Breast epithelium (tissue), 4 donors: ENCODE data around the gene SERPINA4. TPM values are rescaled to one million over a fixed set of nuclear protein-coding genes. Genes with fewer than 3 reads are reported as not detected.

Source experiments
- DNase-seq, 2 donors: peaks; one replicate each; pipeline ENCODE4 v3.0.0-alpha.2; 2019; ENCODE audit warnings: low spot score in 2 of 2
- H3K27ac ChIP-seq, 2 donors: fragments of 200-600 bp; sonication (generic) in 1 of 2; one replicate each; pipeline ENCODE4 v1.5.1; 2016 to 2019; ENCODE audit warnings: mild to moderate bottlenecking in 1 of 2
- H3K27me3 ChIP-seq, 2 donors: fragments of 200-600 bp; sonication (generic) in 1 of 2; one replicate each; pipeline versions ENCODE4 v1.5.1 to v1.6.0; 2017 to 2019; ENCODE audit warnings: control low read depth in 1 of 2, mild to moderate bottlenecking in 1 of 2
- H3K36me3 ChIP-seq: fragments of 200-600 bp; one replicate; pipeline ENCODE4 v1.5.1; 2019
- H3K4me1 ChIP-seq, 2 donors: fragments of 200-600 bp; sonication (generic); one replicate each; pipeline ENCODE4 v1.5.1; 2016 to 2019; ENCODE audit warnings: control low read depth in 1 of 2
- H3K4me3 ChIP-seq, 3 donors: fragments of 200-600 bp; sonication (generic); 1 replicate in 2 of 3; 2 replicates in 1 of 3; pipeline ENCODE4 v1.5.1; 2016 to 2019; ENCODE audit warnings: mild to moderate bottlenecking in 3 of 3, moderate library complexity in 2 of 3
- H3K9me3 ChIP-seq, 2 donors: fragments of 200-600 bp; sonication (generic) in 1 of 2; one replicate each; pipeline ENCODE4 v1.5.1; 2016 to 2019; ENCODE audit warnings: control low read depth in 1 of 2
- POLR2A ChIP-seq: fragments of 450-650 bp; IDR thresholded peaks from one replicate; pipeline ENCODE4 v1.6.1; 2016; ENCODE audit warnings: antibody characterized with exemption, mild to moderate bottlenecking, moderate library complexity
- POLR2AphosphoS5 ChIP-seq, 3 donors: sonication (generic); formaldehyde crosslinking; IDR thresholded peaks; one replicate each; pipeline ENCODE4 v1.6.1; 2017; ENCODE audit warnings: antibody characterized with exemption in 3 of 3
- intact Hi-C: fragments of 100-400 bp; cut with DNase I; formaldehyde crosslinking; loops from one replicate; pipeline ENCODE4 v1.15.1; 2023; ENCODE audit warnings: low total_unique reads
- total RNA-seq, 3 donors: library from RNA; depleted of rRNA; stranded (reverse); fragments of >200 nt; gene quantifications; one replicate each; pipeline ENCODE4 v1.1.0, GENCODE V29; 2016
- TF ChIP-seq, protein P1 (sequence below), 3 donors: fragments of 450-650 bp; IDR thresholded peaks; one replicate each; pipeline ENCODE4 v1.5.1; 2016 to 2017; ENCODE audit warnings: antibody characterized with exemption in 3 of 3, mild to moderate bottlenecking in 3 of 3, moderate library complexity in 3 of 3

SERPINA4 gene, protein sequence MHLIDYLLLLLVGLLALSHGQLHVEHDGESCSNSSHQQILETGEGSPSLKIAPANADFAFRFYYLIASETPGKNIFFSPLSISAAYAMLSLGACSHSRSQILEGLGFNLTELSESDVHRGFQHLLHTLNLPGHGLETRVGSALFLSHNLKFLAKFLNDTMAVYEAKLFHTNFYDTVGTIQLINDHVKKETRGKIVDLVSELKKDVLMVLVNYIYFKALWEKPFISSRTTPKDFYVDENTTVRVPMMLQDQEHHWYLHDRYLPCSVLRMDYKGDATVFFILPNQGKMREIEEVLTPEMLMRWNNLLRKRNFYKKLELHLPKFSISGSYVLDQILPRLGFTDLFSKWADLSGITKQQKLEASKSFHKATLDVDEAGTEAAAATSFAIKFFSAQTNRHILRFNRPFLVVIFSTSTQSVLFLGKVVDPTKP
- not detected for total RNA-seq

DNA sequence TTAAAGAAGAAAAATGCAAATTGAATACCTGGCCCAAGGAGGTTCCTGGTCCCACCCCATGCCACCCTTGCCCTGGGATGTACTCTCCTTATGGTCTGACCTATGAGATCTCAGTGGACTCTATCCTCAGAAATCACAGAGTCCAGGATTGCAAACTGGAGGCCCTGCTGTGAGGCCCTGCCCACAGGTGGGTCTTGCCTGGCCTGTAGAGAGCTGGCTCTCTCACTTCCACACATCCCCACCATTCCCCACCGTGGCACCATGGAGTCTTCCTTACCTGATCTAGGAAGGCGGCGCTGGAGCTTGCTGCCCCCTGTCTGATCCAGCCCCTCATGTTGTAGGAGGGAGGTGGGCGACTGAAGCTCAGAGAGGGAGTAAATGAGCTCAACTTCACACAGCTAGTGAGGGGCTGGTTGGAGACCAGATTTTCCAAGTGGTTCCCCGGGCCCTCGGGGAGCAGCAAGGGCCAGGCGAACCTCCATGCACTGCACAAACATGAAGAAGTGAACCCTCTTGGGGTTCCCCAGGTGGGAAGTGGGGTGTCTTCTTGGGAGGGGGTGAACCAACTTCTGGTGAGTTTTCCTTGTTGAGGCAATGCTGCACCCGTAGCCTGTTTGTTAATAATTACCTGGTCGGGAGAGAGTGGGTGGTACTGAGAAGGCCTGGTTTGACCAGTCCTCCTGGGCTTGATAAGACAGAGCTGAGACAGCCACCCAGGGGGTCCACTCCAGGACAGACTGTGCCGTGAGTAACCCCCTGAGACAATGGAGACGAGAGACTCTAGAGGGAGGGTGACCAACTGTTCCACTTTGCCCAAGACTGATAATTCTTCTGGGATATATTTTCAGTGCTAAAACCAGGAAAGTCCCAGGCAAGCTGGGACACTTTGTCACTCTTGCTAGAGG is at the start of gene SERPINA4:
TSS of gene SERPINA4 (plus strand) at position 692 of the 905 bp plus-strand sequence. CDS start 2,041 bp downstream, outside the sequence.
- no peaks in the 10 kb centered on the region for H3K9me3 ChIP-seq
- H3K36me3 ChIP-seq = no peaks in the 10 kb centered on the region
- DNase-seq = no peak
- H3K27ac ChIP-seq = no peak within 1 kb of the TSS
- no peaks in the 10 kb centered on the region for H3K27me3 ChIP-seq
- TF ChIP-seq POLR2A = no peak
- TF ChIP-seq, protein P1, sequence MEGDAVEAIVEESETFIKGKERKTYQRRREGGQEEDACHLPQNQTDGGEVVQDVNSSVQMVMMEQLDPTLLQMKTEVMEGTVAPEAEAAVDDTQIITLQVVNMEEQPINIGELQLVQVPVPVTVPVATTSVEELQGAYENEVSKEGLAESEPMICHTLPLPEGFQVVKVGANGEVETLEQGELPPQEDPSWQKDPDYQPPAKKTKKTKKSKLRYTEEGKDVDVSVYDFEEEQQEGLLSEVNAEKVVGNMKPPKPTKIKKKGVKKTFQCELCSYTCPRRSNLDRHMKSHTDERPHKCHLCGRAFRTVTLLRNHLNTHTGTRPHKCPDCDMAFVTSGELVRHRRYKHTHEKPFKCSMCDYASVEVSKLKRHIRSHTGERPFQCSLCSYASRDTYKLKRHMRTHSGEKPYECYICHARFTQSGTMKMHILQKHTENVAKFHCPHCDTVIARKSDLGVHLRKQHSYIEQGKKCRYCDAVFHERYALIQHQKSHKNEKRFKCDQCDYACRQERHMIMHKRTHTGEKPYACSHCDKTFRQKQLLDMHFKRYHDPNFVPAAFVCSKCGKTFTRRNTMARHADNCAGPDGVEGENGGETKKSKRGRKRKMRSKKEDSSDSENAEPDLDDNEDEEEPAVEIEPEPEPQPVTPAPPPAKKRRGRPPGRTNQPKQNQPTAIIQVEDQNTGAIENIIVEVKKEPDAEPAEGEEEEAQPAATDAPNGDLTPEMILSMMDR (IDR thresholded peaks at IDR 0.05) = no peak
- no peaks in the 10 kb centered on the region for H3K4me1 ChIP-seq
- intact Hi-C loops = no loop called here
- no peak within 1 kb of the TSS for H3K4me3 ChIP-seq

DNA sequence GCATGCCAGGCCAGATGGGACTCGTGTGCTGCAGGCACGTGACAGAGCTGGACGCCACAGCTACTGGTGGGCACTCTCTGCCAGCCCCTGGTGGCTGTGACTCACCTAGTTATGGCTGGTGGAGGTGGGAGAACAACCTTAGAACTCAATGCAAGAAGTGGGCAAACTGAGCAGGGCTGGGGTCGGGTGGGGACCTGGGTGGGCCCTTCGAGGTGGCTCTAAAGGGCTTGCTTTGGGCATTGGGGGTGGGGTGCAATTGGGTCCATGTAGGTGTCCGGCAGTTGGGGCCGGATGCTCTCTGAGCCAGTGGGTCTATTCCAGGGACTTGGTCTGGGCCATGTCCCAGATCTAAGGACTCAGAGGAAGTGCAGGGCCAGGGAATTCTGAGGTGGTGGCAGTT is 46.9 kb upstream of the SERPINA4 start:
- peak in 1 of 2 donors; percentile 47 for DNase-seq
- Histone ChIP-seq H3K9me3 (no peaks in the 10 kb centered on the region), H3K27me3 (no peaks in the 10 kb centered on the region), H3K27ac (no peak overlapping the region), H3K36me3 (no peaks in the 10 kb centered on the region), H3K4me3 (no peak overlapping the region), H3K4me1 (peaks cover 0 to 5% of the 10 kb centered on the region in 2 donors)
- TF ChIP-seq POLR2AphosphoS5 (IDR thresholded peaks at IDR 0.05) (no peak), POLR2A (no peak)
- TF ChIP-seq, protein P1 (IDR thresholded peaks at IDR 0.05) = no peak
- intact Hi-C loops = no loop called here

DNA sequence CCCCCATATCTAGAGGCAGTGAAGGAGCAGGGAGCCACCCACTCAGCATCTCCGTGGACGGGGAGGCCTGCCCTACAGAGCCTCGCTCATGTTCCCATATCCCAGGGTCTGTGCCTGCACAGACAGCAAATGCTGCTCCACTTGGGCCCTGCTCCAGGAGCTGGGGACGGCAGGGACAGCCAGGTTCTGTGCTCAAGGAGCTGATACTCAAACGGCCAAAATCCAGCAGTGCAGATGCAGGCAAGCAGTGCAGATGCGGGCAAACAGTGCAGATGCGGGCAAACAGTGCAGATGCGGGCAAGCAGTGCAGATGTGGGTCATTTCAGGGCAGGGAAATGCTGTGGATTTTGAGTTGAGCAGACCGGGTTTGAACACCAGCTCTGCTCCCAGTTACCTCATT is 45.8 kb upstream of the SERPINA4 start:
- Histone ChIP-seq H3K4me1 (peaks cover 0 to 5% of the 10 kb centered on the region in 2 donors), H3K27me3 (no peaks in the 10 kb centered on the region), H3K9me3 (no peaks in the 10 kb centered on the region), H3K27ac (no peak overlapping the region), H3K36me3 (no peaks in the 10 kb centered on the region), H3K4me3 (no peak overlapping the region)
- peak in 1 of 2 donors; percentile 33 for DNase-seq
- intact Hi-C loops = no loop called here
- TF ChIP-seq, protein P1 (IDR thresholded peaks at IDR 0.05) = no peak
- TF ChIP-seq POLR2AphosphoS5 (IDR thresholded peaks at IDR 0.05) (no peak), POLR2A (no peak)

DNA sequence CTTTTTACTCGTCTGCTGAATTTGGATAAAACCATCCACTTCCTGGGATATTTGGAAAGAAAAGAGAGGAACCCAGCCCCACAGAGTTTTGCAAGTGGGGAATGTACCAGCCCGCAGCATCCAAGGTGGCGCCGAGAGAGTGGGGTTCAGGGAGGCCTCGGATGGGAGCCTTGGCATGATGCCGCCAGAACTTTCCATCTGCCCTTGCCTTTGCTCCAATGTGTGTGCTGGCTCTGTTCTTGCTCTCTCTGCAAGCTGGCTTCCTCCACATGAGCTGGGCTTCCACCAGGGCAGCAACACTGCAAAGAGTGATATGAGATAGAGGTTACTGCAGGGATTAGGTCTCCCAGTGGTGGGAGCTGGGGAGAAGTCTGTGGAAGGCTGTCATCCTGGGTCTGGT is 45.4 kb upstream of the SERPINA4 start:
- no peaks in the 10 kb centered on the region for H3K36me3 ChIP-seq
- H3K27ac ChIP-seq = no peak overlapping the region
- H3K27me3 ChIP-seq = no peaks in the 10 kb centered on the region
- DNase-seq = peak in 1 of 2 donors; percentile 35
- intact Hi-C loops = no loop called here
- no peak overlapping the region for H3K4me3 ChIP-seq
- H3K4me1 ChIP-seq = peaks cover 0 to 5% of the 10 kb centered on the region in 2 donors
- H3K9me3 ChIP-seq = no peaks in the 10 kb centered on the region
- TF ChIP-seq POLR2A (no peak), POLR2AphosphoS5 (IDR thresholded peaks at IDR 0.05) (no peak)
- TF ChIP-seq, protein P1 (IDR thresholded peaks at IDR 0.05) = no peak

DNA sequence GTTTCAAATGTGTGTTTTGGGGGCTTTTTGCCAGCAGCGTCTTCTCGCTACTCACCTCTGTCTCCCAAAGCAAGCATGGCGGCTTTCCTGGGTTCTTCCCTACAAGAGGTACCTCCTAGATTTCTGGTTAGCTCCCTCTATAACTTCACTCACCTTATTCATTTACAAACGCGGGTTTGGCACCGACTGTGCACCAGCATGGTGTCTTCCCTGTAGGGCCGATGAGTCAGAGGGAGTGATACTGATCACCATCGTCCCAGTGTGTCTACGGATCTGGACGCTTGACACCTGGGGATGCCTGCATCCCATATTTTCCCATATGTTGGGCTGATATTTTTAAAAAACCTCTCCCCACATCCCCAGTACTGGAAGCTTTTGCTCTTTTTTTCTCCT is 44.0 kb upstream of the SERPINA4 start:
- H3K4me3 ChIP-seq = no peak overlapping the region
- peaks cover 0 to 5% of the 10 kb centered on the region in 2 donors for H3K4me1 ChIP-seq
- H3K9me3 ChIP-seq = no peaks in the 10 kb centered on the region
- H3K27ac ChIP-seq = peak overlapping the region; percentile 72 to 75
- no peaks in the 10 kb centered on the region for H3K27me3 ChIP-seq
- intact Hi-C loops = no loop called here
- no peaks in the 10 kb centered on the region for H3K36me3 ChIP-seq
- TF ChIP-seq POLR2AphosphoS5 (IDR thresholded peaks at IDR 0.05) (no peak), POLR2A (no peak)
- TF ChIP-seq, protein P1 (IDR thresholded peaks at IDR 0.05) = no peak
- DNase-seq = no peak
